ENCODE data around the gene PRKCB.
"Not testable (repeated sequence)": the region's sequence is repeated elsewhere in the genome, so short reads cannot be mapped to it uniquely, and the experiment has no call there.

The PRKCB gene

GRCh38 chr16:24234737-24235136 lies 399.0 kb downstream of the PRKCB start:
- DNase-seq (ENCODE audit: low read depth in 2 of 2): no peak

DNA sequence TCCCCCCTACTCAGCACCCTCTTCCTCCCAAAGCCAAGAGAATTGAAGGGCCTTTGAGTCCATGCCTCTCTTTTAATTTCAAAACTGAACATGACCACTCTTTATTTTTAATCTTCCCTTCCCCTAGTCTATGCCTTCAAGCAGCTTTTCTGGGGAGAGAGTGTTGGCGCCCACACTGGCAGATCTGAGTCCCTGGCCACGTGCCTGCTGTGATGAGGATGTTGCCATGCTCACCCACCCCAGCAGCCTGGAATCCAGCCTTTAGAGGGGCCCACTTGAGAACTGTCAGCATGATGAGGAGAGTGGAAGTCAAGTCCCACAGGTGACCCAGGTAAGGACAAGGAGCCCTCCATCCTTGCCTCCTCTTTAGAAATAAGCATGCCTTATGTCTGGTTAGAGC lies 400.0 kb downstream of the PRKCB start:
- no peak for DNase-seq (ENCODE audit: low read depth in 2 of 2)

GRCh38 chr16:24238846-24239245 lies 403.1 kb downstream of the PRKCB start:
- not testable (repeated sequence) for DNase-seq (ENCODE audit: low read depth in 2 of 2)

- no peak for DNase-seq (ENCODE audit: low read depth in 2 of 2)
Measured at GRCh38 chr16:24246911-24247607, 411.3 kb downstream of the PRKCB start.

- DNase-seq (ENCODE audit: low read depth in 2 of 2): peak; percentile 10 to 11
Measured at GRCh38 chr16:24253192-24253591, 417.4 kb downstream of the PRKCB start.

DNA sequence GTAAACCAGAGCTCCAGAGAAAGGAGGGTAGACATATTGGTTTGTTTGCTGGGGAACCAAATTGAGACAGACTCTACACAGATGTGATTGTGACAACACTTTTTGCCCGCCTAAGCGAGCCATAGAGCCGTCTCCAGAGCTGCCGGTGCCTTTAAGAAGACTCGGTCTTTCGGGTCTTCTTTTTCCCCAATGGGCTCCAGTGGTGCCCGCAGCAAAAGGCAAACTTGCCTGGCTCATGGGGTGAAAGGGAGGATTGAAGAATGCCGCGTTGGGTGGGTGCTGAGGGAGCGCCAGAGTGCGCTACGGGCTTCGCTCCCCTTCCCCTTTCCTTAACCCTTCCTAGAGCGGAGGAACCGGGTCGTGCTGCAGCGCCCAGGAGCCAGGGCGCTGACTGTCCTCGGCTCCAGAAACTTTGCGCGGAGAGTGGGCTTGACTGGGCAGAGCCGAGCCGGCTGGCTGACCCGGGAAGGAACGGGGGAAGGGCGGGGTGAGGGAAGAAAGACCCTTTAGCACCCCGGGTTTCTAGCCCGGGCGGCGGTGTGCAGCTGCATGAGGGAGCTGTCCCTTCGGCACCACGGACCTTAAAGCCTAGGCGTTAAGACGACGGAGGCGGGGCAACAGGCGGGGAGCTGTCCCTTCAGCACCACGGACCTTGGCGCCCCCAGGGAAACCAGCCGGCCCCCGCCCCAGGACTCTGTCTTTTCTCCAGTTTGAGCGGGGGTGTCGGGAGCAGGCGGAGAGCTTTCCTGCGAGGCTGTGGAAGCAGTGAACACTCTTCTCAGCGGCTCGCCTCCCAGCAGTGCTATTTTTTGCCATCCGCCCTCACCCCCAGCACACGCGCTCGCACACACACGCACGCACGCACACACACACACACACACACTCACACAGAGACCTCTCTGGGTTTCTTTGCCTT lies 419.9 kb downstream of the PRKCB start, which contains the start of gene CACNG3:
Gene CACNG3 (plus strand): TSS at position 880 of the 916 bp plus-strand sequence. CDS start 420 bp downstream, outside the sequence.
- peak; percentile 31 to 52 for DNase-seq (ENCODE audit: low read depth in 2 of 2)

DNA sequence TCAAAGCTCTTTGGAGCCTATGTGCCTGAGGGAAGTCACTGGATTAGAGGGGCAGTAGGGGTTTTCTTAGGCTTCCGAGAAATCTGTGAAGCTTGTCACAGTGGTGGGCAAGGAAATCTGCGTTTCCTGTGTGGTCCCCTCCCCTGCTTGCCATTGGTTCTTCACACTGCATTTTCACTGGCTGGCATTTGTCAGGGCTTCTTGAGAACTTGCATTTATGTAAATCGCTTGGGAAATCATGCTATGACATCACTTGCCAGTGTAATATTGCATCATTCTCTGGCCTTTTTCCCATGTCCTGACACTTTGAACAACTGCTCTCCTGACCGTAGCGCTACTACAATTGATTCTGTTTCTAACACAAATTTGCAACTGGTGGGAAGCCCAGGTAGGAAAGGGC lies 422.2 kb downstream of the PRKCB start:
- no peak for DNase-seq (ENCODE audit: low read depth in 2 of 2)

DNA sequence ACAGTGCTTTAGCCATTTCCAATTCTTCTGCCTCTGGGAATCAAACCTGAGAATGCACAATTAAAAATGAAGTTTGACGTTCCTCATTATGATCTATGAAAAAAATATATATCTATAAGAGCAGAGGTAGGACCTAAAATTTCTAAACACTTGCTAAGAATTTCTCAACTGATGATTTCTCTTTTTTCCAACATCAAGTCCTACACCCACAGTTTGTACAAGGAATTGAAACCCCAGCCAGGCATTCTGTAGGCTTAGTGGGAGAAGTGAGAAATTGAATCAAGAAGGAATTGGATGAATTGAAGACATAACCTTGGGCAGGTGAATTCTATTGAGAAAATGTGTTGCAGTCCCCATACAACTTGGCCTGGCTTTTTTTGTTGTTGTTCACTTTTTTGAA lies 423.0 kb downstream of the PRKCB start:
- DNase-seq (ENCODE audit: low read depth in 2 of 2): no peak

DNA sequence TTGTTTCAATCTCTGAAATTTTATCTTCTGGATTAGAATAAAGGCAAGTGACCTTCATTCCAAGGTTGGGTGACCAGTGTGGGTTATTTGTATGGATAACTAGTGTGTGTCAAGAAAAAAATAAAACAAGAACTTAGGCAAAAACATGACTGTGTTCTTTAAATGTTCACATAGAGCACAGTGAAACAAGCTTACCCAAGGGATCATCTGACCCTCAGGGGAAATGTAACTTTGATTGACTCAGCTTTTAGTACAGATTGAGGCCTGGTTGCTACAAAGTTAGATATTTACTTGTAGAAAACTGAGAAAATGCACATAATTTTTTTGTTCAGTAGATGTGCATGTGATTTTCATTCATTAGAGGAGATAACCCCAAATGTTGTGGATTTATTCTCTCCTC lies 427.0 kb downstream of the PRKCB start:
- no peak for DNase-seq (ENCODE audit: low read depth in 2 of 2)

All from stimulated activated CD4-positive, alpha-beta T cell treated with anti-CD3 and anti-CD28 coated beads, Interleukin-15, amount 100 ng/mL, for 48 hours (primary cell).